OCI-LY7 (cell line): Measurements from ENCODE around the gene TMEM154.

Experiments
- EZH2phosphoT487 ChIP-seq: fragments of 200-600 bp; sonication (generic); IDR thresholded peaks from 2 replicates; pipeline ENCODE4 v1.6.1; 2018; ENCODE audit warnings: low read depth, borderline replicate concordance, mild to moderate bottlenecking, mixed run types, antibody characterized with exemption, low read length, moderate library complexity, mixed read lengths
- TF ChIP-seq, protein P1 (sequence below): fragments of 200-600 bp; sonication (generic); conservative IDR thresholded peaks from 2 replicates; pipeline ENCODE4 v1.5.1; 2014; ENCODE audit warnings: mild to moderate bottlenecking, antibody characterized with exemption, low read length, moderate library complexity, mixed read lengths

DNA sequence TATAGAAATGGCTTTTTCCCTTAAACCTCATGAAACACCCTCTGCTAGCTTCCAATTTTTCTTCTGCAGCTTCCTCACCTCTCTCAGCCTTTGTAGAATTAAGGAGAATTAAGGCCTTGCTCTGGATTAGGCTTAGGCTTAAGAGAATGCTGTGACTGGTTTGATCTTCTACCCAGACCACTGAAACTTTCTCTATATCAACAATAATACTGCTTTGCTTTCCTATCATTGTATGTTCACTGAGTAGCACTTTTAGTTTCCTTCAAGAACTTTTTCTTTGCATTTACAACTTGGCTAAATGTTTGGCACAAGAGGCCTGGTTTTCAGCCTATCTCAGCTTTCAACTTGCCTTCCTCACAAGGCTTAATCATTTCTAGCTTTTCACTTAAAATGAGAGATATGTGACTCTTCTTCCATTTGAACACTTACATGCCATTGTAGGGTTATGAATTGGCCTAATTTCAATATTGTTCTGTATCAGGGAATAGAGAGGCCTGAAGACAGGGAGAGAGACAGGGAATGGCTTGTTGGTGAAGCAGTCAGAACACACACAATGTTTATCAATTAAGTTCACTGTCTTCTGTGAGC, 28.2 kb downstream of the TMEM154 start:
- TF ChIP-seq, protein P1, sequence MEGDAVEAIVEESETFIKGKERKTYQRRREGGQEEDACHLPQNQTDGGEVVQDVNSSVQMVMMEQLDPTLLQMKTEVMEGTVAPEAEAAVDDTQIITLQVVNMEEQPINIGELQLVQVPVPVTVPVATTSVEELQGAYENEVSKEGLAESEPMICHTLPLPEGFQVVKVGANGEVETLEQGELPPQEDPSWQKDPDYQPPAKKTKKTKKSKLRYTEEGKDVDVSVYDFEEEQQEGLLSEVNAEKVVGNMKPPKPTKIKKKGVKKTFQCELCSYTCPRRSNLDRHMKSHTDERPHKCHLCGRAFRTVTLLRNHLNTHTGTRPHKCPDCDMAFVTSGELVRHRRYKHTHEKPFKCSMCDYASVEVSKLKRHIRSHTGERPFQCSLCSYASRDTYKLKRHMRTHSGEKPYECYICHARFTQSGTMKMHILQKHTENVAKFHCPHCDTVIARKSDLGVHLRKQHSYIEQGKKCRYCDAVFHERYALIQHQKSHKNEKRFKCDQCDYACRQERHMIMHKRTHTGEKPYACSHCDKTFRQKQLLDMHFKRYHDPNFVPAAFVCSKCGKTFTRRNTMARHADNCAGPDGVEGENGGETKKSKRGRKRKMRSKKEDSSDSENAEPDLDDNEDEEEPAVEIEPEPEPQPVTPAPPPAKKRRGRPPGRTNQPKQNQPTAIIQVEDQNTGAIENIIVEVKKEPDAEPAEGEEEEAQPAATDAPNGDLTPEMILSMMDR = no peak
- TF ChIP-seq EZH2phosphoT487 = no peak
